Left lung (tissue), 10 donors: ENCODE measurements around the gene TFEC. TPM values are rescaled to one million over a fixed set of nuclear protein-coding genes. Genes with fewer than 3 reads are reported as not detected.

Experiments
- ATAC-seq: fragments of 200-7000 bp; cut with Tn5 transposase; one replicate; pipeline ENCODE4 v1.9.1; 2020; ENCODE audit warnings: moderate library complexity
- DNase-seq, 4 donors: peaks; one replicate each; pipeline ENCODE4 v3.0.0-alpha.2; 2013 to 2020
- H3K27ac ChIP-seq, 2 donors: fragments of 200-600 bp; sonication (generic) in 1 of 2; one replicate each; pipeline versions ENCODE4 v1.5.0 to v1.8.0; 2020 to 2021
- H3K27me3 ChIP-seq, 2 donors: fragments of 200-600 bp; sonication (generic) in 1 of 2; one replicate each; pipeline versions ENCODE4 v1.5.0 to v1.8.0; 2020 to 2021
- H3K36me3 ChIP-seq, 2 donors: fragments of 200-600 bp; sonication (generic) in 1 of 2; one replicate each; pipeline versions ENCODE4 v1.5.0 to v1.8.0; 2020 to 2021
- H3K4me1 ChIP-seq, 2 donors: fragments of 200-600 bp; one replicate each; pipeline ENCODE4 v1.8.0; 2021
- H3K4me3 ChIP-seq, 2 donors: fragments of 200-600 bp; sonication (generic) in 1 of 2; one replicate each; pipeline versions ENCODE4 v1.5.0 to v1.8.0; 2020 to 2021; ENCODE audit warnings: mild to moderate bottlenecking in 1 of 2
- H3K9me3 ChIP-seq, 2 donors: fragments of 200-600 bp; sonication (generic) in 1 of 2; one replicate each; pipeline versions ENCODE4 v1.5.0 to v1.8.0; 2020 to 2021
- CTCF ChIP-seq, 2 donors: fragments of 200-600 bp; sonication (generic) in 1 of 2; IDR thresholded peaks; one replicate each; pipeline versions ENCODE4 v1.5.0 to v1.8.0; 2021; ENCODE audit warnings: antibody characterized with exemption in 2 of 2
- intact Hi-C, 2 donors: fragments of 100-400 bp; cut with DNase I; formaldehyde crosslinking; loops; one replicate each; pipeline versions ENCODE4 v1.11.2 to v1.14.2; 2022
- polyA plus RNA-seq, 6 donors: library from polyadenylated mRNA; unstranded; fragments of 120-200 nt; gene quantifications; one replicate each; pipeline ENCODE4 v1.2.1, GENCODE V29; 2013; ENCODE audit not compliant: insufficient read length in 6 of 6
- total RNA-seq, 2 donors: library from RNA; stranded (reverse); fragmentation: NEBNext Ultra II Directional; extraction: Animal tissue kit (Norgen Biotek cat#: 25700); gene quantifications; one replicate each; pipeline ENCODE4 v1.2.1, GENCODE V29; 2021
- donor health status: DM: no; HTN: yes; CAD: no.
- donor health status: DM: no; HTN: no; CAD: no.

Gene TFEC
- total and polyA plus RNA-seq, 8 donors = 0.95 to 42.9 (median 1.6) TPM

GRCh38 chr7:115968171-115968570 lies 62.4 kb downstream of the TFEC start:
- H3K4me3 ChIP-seq = no peak overlapping the region
- no peaks in the 10 kb centered on the region for H3K27me3 ChIP-seq
- no peak for DNase-seq
- no peaks in the 10 kb centered on the region for H3K36me3 ChIP-seq
- no peak for ATAC-seq
- H3K27ac ChIP-seq = no peak overlapping the region
- intact Hi-C loops = no loop called here
- no peak for TF ChIP-seq CTCF (IDR thresholded peaks at IDR 0.05)
- no peaks in the 10 kb centered on the region for H3K9me3 ChIP-seq
- H3K4me1 ChIP-seq = peaks cover 0 to 9% of the 10 kb centered on the region in 2 donors

GRCh38 chr7:115965796-115966475 lies 64.6 kb downstream of the TFEC start:
- no peaks in the 10 kb centered on the region for H3K27me3 ChIP-seq
- no peaks in the 10 kb centered on the region for H3K9me3 ChIP-seq
- H3K27ac ChIP-seq = no peak overlapping the region
- H3K36me3 ChIP-seq = no peaks in the 10 kb centered on the region
- TF ChIP-seq CTCF (IDR thresholded peaks at IDR 0.05) = no peak
- intact Hi-C loops = no loop called here
- ATAC-seq (no peak), DNase-seq (no peak)
- no peak overlapping the region for H3K4me3 ChIP-seq
- H3K4me1 ChIP-seq = no peaks in the 10 kb centered on the region

- H3K4me3 ChIP-seq = no peak overlapping the region
- no peaks in the 10 kb centered on the region for H3K9me3 ChIP-seq
- H3K4me1 ChIP-seq = no peaks in the 10 kb centered on the region
- ATAC-seq (no peak), DNase-seq (no peak)
- intact Hi-C loops = no loop called here
- TF ChIP-seq CTCF (IDR thresholded peaks at IDR 0.05) = no peak
- H3K36me3 ChIP-seq = no peaks in the 10 kb centered on the region
- no peak overlapping the region for H3K27ac ChIP-seq
- no peaks in the 10 kb centered on the region for H3K27me3 ChIP-seq
Observed at GRCh38 chr7:115965236-115965635, 65.3 kb downstream of the TFEC start.

GRCh38 chr7:115964799-115965198 lies 65.8 kb downstream of the TFEC start:
- ATAC-seq (no peak), DNase-seq (no peak)
- H3K4me1 ChIP-seq = no peaks in the 10 kb centered on the region
- no peak overlapping the region for H3K27ac ChIP-seq
- no peaks in the 10 kb centered on the region for H3K36me3 ChIP-seq
- no peaks in the 10 kb centered on the region for H3K27me3 ChIP-seq
- no peak for TF ChIP-seq CTCF (IDR thresholded peaks at IDR 0.05)
- H3K9me3 ChIP-seq = no peaks in the 10 kb centered on the region
- intact Hi-C loops = no loop called here
- H3K4me3 ChIP-seq = no peak overlapping the region

- Histone ChIP-seq H3K27ac (no peak overlapping the region), H3K4me3 (no peak overlapping the region), H3K9me3 (no peaks in the 10 kb centered on the region), H3K36me3 (no peaks in the 10 kb centered on the region), H3K4me1 (no peaks in the 10 kb centered on the region), H3K27me3 (no peaks in the 10 kb centered on the region)
- ATAC-seq = no peak
- intact Hi-C loops = no loop called here
- no peak for TF ChIP-seq CTCF (IDR thresholded peaks at IDR 0.05)
- no peak for DNase-seq
Observed at GRCh38 chr7:115962340-115962739, 68.2 kb downstream of the TFEC start.
